Esophagus muscularis mucosa (tissue), 4 donors: ENCODE results near the gene PRAMEF8.
"Not testable (repeated sequence)": the region's sequence is repeated elsewhere in the genome, so short reads cannot be mapped to it uniquely, and the experiment has no call there.

Experiments used
- CTCF ChIP-seq, 3 experiments: fragments of 200-600 bp in 2 of 3; fragments of 450-650 bp in 1 of 3; sonication (generic) in 2 of 3; IDR thresholded peaks; one replicate each; pipeline ENCODE4 v1.5.1; 2017 to 2019; ENCODE audit warnings: antibody characterized with exemption in 3 of 3, mild to moderate bottlenecking in 2 of 3, moderate library complexity in 1 of 3
- EP300 ChIP-seq: sonication (generic); formaldehyde crosslinking; IDR thresholded peaks from one replicate; pipeline ENCODE4 v1.6.1; 2017; ENCODE audit warnings: antibody characterized with exemption
- POLR2A ChIP-seq: fragments of 450-650 bp; IDR thresholded peaks from one replicate; pipeline ENCODE4 v1.6.1; 2017; ENCODE audit warnings: antibody characterized with exemption, moderate library complexity, mild to moderate bottlenecking, low read depth

GRCh38 chr1:13245841-13246553, 38.9 kb downstream of the PRAMEF8 start:
- TF ChIP-seq CTCF (IDR thresholded peaks at IDR 0.05); EP300; POLR2A: not testable (repeated sequence)
